HG02852 (cell line): ENCODE measurements around the gene DLX1.
A peak's percentile ranks its signal among the peaks of the same experiment; 100 is the strongest.

ENCODE experiments used
- ATAC-seq: cut with Tn5 transposase; IDR thresholded peaks from one replicate; pipeline ENCODE4 v1.9.1; 2021; ENCODE audit warnings: mild to moderate bottlenecking, moderate library complexity; ENCODE audit not compliant: unreplicated experiment

Gene DLX1

DNA sequence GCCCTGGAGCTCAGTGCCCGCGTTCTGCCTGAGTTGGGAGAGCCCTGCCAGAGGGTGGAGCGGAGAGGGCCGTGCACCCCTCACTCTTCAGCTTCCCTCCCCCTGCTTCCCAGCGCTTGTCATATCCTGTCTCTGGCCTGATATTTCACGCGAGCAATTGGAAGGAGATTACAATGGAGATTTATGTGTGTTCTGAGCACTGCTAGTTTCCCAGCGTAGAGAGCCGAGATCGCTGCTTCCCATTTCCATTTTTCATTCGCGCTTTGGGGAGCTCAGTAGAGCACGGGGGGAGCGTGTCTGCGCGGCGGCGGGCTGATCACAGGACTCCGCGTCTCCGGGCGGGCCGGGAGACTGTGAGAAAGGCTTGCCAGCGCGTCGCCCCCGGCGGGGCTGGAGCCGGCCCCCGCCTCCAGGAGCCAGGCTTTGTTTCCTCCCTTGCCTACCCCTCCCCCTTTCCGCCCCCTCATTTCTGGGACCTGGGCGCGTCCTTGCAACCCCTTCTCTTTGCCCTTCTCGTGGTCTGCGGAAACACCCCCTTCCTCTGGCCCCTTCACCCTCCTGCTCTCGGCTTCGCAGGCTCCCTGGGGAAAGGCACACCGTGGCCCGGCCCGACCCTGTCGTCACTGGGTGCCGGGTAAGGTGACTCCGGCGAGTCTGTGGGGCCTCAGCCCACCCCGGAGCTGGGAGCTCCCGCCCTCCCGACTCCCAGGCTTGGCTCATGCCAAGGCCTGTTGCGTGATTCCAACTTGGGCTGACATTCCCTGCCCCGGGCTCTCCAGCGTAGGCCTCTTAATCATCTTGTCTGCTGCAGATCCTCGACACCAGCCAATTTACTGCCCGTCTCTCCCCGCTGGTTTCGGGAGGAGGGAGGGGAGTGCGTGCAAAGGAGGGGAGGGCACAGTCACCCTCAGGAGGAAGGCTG lies 11.6 kb downstream of the DLX1 start:
- no peak for ATAC-seq

DNA sequence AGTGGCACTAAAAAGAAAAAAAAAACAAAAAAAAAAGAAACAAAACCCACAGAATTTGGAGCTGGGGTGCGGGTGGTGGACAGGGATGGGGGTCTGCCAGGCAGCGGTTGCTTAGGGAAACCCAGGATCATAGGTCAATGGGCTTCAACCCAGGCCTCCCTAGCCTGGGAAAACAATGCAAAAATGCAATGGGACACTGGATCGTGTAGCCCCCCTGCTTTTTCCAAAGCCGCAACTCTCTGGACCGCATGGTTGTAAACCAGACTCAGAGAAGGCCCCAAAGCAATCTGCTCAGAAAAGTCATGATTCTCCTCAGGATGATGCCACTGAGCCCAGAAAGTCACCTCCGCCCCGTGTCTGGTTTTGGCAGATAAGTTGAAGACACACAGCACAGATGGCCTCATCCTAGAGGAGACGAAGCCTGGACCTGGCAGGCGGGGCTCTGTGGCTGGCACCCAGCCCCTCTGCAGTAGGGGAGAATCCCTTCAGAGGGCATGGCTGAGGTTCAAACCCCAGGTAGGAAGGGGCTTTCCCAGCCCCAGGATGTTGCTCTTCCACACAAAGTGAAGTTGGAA lies 12.3 kb downstream of the DLX1 start:
- no peak for ATAC-seq

DNA sequence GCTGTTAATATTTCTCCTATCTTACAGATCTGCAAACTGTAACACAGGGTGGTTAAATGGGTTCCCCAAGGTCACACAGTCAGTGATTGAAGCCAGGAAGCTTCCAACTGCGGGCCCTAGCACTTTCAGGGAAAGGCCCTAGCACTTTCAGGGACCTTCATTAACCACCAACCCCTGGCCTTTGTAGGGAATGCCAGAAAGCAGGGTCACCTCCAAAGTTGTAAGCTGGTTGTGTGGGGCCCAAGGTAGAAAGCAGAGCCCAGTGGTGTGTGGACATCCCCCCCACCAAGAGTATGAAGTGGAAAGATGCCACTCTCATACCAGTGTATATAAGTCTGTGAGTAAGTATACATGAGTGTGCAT lies 13.0 kb downstream of the DLX1 start:
- ATAC-seq: no peak

DNA sequence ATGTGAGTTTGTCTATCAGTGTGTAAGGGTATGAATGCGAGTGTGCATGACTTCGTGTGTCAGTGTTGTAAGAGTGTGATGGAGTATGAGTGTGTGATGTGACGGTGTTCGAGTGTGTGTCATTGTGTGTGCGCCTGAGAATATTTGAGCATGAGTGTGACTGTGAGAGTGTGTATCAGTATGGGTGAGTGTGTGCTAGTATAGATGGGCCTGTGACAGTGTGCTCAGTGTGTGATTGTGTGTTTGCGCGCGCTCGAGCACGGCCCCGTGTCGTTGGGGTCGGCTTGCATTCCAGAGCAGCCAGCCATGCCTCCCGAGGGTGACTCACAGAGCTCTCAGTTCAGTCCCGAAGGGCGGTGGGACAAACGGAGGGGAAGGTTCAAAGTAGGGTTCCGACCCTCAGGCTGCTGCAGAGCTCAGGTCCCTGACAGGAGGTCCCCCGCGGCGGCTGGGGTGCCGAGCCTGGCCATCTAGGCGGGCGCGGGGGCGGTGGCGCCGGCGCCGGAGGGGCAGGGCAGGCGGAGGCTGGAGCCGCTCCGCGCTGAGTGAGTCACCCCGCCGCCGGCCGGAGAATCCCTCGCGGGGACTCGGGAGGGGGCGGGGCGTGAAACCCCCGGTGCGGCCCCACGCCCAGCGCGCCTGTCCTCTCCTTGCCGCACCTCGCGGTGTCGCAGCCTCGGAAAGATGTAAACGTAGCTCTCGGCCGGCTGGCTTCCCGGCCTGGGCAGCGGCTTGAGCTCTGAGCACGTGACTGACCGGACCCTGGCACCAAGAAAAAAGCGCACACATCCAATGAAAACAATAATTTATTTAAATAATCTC lies 13.6 kb downstream of the DLX1 start:
- ATAC-seq: no peak

DNA sequence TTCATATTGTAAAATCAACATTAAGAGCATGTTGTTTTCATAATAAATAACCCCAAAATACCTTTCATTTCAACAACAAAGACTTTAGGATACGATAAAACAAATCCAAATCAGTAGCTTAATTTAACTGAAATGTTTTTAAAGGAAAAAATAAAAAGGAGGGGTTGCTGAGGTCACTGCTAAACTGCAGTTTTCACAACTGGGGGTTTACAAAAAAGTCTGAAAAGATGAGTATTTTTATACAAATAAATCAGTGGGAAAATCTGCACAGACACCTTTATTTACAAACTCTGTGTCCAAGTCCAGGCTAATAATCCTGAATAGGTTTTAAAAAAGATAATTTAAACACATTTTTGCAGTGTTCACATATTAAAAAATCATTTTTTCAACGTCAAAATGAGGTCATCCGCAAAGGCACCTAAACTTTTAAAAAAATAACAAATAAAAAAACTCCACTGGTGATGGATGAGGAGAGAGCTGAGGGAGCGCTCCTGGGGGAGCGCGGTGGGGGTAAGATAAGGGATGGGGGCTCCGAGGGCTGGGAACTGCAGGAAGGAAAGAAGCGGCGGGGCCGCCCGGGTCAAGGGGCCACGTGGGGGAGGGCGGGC lies 14.3 kb downstream of the DLX1 start:
- no peak for ATAC-seq

DNA sequence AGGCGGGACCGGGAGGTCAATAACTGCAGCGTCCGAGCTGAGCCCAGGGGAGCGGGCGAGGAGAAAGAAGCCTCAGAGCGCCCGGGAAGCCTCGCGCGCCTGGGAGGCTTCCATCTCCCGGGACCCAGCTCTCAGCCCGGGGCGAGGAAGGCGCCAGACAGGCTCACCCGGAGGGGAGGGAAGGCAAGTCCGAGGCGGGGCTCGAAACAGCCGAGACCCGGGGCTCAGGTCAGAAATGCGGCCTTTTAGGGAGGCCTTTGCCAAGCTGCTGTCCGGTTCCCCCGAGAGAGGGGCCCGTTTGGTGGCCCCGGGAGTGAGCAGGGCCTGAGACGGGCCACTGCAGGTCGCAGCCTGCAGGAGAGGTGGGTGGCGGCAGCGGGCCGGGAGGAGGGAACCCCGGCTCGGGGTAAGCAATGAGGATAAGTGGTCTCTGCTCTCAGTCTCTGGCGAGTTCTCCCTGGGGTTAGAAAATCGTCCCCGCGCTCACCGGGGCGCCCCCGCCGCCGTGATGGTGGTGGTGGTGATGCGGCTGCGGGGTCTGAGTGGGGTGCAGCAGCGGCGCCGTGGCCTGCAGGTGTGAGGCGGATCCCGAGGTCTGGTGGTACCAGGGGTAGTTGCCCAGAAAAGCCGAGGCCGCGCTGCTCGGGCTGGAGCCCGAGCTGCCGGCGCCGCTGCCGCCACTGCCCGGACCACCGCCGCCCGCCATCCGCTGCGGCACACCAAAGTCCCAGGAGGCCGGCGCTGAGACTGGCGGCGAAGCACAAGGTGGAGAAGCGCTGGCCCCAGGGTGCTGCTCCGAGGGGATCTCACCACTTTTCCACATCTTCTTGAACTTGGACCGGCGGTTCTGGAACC lies 15.0 kb downstream of the DLX1 start:
- ATAC-seq: no peak

DNA sequence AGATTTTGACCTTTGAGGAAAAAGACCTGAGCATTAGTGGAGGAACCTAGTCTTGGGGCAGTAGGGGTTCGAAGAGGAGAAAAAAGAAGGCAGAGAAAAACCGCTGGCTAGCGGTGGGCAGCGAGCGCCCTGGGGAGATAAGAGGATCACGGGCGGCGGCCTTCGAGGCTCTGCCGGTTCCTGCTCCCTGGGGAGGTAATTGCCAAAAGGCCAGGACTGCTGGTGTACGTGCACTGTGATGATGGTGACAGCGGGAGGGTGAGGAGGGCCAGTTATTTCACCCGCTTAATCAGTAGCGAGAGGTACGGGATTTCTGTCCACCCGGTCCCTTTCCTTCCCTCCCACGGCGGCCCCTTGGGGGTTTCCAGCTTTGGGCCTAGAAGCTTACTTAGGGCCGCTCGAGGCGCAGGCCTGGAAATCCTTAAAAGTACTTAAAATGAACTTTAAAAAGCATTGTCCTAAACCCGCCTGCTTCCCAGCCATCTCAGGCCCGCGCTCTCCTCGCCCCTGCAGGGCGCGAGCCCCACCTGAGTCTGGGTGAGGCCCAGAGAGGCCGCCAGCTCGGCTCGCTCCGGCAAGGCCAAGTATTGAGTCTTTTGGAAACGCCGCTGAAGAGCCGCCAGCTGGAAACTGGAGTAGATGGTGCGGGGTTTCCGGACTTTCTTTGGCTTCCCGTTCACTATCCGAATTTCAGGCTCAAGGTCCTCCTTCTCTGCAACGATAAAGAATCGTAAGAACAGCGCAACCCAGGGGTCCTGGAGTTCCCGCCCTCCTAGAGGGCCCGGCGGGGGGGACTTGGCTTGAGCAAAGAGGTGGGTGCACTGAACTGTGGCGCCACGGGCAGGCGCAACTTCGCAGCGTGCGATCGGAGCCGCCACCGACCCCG lies 15.9 kb downstream of the DLX1 start:
- no peak for ATAC-seq

DNA sequence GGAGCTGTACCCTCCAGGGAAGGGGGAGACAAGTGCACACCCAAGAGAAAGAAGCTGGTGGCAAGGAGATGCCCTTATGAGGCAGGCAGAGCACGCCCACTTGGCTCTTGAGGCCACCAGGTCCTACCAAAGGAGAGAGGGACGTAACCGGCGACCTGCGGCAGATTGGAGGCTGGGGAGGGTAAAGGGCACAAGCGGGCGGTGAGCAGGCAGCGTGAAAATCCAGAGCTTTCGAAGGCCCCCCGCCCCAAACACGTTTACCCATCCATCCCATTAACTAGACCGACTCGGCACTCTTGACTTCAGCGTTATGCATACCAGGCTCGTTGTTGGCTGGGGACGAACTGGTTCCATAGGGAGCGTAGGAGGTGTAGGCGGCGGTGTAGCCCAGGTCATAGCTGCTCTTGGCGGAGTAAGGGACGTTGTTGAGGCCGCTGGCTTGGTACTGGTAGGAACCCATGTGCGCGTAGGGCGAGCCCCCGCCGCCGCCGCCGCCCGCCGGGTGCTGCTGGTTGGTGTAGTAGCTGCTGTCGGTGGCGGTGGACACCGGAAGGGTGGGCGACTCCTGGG lies 16.6 kb downstream of the DLX1 start:
- ATAC-seq: peak; percentile 3

DNA sequence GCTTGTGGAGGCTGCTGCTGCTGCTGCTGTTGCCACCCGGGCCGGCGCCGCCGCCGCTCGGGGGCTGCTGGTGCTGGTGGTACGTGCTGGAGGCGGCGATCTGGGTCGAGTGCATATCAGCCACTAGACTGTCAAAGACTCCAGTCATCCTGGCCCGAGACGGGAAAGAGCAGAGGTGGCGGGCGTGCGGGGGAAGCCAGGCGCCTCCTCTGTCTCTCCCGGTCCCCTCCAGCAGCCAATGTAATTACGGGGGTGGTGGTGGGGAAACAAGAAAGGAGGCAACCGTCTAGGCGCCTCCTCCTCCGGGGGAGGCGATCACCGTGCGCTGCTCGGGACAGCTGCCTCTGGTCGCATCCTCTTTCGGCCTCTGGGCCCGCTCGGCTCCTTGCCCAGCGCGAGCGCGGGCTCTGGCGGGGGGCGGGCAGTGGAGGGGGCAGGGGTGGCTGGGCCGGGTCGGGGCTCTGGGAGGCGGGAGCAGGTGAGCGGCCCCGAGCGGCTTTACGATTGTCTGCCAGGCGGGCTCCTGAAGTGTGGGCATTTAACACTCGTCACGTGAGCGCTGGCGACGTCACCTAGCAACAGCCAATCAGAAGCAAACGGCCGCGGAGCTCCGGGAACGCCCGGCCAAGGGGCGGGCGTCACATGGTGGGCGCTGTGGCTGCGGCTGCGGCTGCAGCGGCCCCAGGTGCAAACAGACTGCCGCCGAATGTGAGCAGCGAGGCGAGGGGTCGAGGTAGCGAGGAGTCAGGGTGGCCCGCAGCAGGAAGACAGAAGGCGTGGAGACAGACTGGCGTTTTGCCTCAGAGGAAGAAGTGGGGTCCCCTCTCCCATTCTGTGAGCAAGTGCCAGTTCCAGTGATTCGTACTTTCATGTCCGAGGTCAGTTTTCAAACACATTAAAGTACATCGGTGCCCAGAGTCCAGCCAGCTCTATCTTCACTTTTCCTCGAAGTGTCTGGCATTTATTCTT lies 17.4 kb downstream of the DLX1 start, which contains the start of gene DLX2:
Gene DLX2, minus strand, starts transcription at position 510 of the 969 bp plus-strand sequence. Its CDS starts 362 bp downstream, at position 148.
- ATAC-seq: peak; percentile 71

DNA sequence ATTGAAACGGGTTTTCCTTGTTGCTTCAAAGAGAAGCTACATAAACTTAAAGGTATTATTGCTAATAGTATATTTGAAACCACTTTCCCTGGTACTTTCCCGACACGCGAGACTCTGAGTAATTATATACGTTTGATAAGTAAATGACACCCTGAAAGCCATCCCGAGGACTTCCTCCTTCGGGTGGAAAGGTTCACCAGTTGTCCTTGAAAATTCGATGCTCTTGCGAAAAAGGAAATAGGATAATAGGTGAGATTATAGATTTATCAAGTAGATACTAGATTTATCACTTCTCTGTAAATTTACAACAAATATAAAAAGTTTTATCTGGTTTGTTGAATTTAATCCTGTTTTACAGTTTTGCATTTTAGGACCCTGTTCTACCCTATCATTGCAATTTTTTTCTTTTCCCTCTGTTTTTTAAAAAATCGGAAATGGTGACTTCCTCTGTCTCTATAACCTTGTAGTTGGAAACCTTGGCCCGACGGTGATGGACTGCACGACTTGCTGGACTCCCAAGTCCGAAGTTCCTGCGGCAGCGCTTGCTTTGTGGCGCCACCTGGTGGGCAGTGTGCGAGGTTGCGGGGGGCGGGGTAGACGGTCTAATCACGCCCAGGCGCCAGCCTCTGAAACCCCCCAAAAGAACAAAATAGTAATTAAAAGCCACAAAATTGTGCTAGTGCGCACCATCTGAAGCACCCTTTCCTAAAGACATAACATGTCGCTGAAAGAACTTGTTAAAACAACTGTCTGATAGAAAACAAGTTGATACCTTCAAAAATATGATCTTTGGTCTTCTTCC lies 18.4 kb downstream of the DLX1 start:
- ATAC-seq: no peak

DNA sequence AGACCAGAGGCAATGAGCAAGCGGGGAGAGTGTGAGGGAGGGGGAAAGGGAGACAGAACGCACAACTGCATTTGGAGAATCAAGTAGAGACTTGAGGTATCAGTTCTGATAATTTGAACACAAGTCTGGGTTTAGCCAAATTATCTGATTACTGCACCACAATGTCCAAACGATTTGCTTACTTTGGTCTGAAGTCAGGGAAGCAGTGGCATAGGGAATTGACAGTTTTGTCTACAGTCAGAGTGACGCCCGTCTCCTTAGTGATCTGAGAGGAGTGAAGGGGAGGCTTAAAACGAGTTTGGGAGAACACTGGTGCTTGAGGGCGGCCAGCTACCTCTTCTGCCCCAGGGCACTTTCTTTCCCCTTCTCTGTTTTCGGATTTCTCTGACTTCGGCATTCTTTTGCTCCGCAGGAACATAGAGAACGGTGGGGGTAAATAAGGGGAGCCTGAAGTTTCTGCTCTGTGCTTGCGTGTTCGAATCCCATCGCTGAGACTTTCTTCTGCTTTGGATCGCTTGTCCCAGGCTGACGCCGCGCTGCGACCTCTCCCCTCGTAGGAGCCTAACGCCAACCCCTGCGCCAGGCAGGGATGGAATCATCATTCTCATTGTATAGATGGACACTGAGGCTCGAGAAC lies 20.3 kb downstream of the DLX1 start:
- no peak for ATAC-seq

DNA sequence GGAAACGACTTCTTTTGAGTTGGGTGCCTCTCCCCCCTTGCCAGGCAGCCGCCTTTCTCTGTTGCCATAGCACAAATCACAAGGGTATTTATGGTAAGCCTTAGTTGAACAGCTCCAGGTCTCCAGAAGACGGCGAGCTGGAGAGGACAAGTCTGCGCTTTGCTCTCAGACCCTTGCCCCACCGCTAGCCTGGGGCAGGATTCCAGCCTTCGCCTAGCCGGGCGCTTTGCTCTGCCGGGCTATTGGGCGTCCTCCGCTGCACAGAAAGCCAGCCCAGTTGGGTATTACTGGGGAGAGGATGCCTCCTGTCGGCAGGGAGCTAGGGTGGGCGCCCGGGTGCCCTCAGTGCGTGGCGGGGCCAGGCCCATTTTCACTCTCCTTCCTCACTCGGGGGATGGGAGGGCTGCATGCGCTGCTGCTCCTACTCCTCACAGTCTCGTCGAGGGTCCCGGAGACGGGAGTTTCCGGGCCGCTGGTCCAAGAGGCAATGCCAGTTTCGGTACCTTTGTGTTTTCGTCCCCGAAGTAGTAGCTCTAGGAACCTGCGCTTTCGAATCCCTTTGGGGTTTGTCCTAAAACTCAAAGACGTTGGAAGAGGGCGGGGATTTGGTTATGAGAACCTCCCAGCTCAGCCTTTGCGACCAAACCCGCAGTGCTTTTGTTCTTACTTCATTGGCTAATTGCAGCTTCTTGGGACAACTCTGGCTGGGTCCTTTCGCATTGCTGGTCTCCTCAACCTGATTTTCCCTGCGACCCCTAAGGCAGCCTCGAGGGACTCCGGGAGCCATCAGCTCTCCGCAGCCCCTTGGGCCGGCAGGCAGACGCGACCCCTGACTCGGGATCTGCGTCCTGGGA lies 21.0 kb downstream of the DLX1 start:
- no peak for ATAC-seq

DNA sequence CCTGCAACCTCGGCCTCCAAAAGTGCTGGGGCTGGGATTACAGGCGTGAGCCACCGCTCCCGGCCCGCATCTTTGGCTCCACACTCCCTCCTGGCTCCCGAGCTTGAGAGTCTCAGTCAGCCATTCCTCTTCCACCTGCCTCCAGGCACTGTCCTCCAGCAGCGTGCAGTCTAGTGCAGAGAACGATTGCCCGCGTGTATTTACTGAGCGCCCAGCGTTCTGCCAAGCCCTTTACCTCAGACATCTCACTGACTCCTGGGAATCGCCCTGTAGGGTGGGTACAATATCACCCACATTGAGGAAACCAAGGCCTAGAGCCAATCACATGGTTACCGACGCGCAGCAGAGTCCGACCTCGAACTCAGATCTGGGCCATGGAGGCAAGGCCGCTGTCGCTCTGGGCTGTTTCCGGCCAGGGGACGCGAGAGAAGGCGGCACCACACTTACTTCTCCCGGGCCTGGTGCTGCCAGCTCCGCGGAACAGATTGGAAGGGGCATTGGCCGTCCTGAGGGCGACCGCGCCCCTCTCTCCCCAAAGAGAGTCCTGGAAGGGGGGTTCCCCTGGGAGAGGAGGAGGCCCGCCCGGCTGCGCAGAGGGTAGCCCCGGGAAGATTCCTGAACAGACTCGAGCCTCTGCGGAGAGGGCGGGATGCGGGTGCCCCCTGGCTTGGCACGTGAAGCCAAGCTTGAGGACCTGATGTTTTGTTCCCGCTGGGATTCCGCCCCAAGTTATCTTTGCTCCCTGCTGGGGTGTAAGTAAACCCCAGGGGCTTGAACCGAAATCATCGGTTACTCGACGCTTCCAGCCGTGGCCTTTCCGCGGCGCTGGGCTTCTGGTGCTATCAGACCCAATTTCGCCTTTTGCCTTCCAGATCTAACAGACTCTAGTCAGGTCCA lies 22.6 kb downstream of the DLX1 start:
- no peak for ATAC-seq

DNA sequence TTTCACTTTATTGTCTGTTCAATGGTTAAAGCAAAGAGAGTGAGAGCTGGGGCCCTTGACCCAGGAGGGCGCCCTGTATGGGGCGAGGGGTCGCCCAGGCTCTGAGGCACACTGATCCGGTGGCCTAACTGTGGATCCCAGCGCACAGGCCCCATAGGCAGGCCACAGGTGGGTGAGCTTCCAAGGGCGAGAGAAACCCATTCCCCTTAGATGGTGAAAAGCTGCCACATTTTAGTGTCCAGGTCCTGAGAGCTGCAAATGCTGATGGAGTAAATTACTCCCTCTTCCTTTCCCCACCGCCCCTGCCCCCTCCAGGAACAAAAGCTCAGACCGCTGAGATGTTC lies 23.3 kb downstream of the DLX1 start:
- ATAC-seq: no peak
